HG03520 (cell line): ENCODE measurements around the gene RNF212B.

ENCODE experiments used
- ATAC-seq: cut with Tn5 transposase; IDR thresholded peaks from one replicate; pipeline ENCODE4 v1.9.1; 2021; ENCODE audit warnings: mild to moderate bottlenecking, moderate library complexity; ENCODE audit not compliant: unreplicated experiment

The RNF212B gene

GRCh38 chr14:23294734-23295561 lies 57.2 kb downstream of the RNF212B start:
- no peak for ATAC-seq

GRCh38 chr14:23296012-23296777 lies 58.5 kb downstream of the RNF212B start:
- ATAC-seq, result no peak

- ATAC-seq, result no peak
Observed at GRCh38 chr14:23297096-23297495, 59.4 kb downstream of the RNF212B start.

GRCh38 chr14:23297611-23298277 lies 60.0 kb downstream of the RNF212B start:
- no peak for ATAC-seq

DNA sequence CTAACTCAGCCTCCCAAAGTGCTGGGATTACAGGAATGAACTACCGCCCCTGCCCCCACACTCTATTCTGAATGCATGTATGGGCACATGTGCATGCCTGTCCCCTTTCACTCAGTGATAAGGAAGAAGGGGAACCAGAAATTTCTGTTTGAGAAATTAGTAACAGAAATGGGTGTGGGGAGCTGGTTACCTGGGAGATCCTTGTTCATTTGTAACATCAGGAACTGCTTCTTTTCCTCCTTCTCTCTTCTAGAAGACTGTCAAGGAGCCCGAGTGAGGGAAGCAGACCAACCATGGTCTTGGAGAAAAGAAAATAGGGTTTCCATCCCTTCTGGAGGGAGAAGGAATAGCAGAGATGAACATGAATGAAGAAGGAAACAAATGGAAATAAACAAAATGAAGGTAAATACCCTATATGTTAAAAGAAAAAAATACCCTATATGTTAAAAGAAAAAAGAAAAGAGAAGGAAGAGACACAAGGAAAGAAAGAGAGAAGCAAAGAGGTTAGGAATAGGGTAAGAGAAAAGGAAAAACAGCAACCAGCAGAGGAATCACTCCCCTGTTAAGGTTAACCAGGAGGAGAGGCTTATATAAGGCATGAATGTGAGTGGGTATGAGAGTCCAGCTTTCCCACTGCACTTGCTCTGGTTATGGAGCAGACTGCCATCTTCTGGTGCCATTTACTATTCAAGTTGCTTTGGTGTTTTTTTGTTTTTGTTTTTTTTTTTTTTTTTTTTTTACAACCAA lies 61.6 kb downstream of the RNF212B start:
- no peak for ATAC-seq

DNA sequence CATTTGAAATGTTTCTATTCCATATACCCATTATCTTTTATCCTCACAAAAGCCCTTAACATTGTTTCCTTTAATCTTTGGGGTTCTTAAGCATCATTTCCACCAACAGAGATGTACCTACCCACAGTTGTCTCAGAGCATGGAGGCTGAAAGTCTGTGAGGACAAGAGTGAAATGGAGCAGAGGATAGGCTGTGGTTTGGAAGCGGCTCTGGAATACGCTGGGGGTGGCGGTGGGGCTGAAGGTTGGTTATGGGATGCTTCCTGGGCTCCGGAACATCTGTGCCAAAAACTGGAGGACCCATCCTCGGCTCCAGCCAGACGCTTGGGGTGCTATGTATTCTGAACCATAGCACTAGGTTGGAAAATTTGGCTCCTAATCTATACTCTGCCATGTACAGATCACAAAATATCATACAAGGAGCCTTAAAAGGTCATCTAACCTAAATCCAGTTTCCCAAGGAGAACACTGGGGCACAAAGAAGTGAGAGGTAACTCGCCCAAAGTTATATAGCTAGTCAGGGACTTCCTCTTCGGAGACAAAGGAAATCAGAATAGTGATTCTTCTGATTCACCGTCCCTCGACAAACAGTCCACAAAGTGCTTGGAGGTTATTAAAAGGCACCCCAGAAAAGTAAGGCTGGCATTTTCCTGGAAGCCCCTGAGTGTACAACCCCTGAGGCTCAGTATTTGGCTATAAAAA lies 62.4 kb downstream of the RNF212B start:
- no peak for ATAC-seq

GRCh38 chr14:23300687-23301223 lies 63.0 kb downstream of the RNF212B start:
- ATAC-seq, result no peak

DNA sequence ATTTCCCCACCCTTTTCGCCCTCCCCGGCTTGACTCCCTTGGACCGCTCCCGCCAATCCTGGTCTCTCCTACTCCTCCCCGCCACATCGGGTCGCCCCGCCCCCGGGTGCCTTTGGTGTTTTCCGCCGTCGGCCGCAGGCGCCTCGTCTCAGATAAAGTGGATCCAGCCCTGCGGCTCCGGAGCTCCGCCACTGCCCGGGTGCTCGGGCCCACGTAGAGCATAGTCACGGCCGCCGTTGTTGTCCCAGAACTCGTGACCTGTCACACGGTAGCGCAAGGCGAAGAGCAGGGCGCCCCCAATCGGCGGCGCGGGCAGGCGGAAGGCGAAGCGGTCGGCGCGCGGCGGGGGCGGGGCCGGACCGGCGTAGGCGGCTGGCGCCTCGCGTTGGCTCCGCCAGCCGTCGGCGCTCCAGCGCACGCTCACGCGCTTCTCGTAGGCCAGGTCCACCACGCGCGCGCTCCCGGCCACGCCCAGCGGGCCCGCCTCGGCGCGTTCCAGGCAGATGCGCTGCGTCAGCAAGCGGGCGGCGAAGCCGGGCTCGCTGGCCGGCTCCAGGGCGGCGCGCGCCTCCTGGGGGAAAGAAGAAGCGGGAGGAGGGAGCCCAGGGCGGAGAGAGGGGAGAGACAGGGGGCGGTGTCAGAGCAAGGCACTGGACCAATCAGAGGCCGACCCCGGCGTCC lies 63.7 kb downstream of the RNF212B start:
- peak; percentile 71 for ATAC-seq

DNA sequence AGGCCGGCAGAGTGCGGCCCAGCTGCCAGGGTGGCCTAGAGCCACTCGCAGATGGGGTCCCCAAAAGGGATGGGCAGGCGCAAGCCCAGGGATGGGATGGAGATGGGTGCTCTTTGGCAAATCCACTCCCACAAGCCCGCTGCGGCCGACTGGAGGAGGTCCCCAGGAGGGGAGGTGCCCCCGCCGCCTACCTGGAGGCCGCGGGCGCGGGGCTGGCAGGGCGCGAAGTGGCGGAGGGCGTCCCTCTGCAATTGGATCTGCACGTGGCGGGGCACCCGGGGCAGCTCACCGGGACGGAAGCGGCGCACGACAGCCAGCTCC lies 64.2 kb downstream of the RNF212B start:
- peak; percentile 7 for ATAC-seq

DNA sequence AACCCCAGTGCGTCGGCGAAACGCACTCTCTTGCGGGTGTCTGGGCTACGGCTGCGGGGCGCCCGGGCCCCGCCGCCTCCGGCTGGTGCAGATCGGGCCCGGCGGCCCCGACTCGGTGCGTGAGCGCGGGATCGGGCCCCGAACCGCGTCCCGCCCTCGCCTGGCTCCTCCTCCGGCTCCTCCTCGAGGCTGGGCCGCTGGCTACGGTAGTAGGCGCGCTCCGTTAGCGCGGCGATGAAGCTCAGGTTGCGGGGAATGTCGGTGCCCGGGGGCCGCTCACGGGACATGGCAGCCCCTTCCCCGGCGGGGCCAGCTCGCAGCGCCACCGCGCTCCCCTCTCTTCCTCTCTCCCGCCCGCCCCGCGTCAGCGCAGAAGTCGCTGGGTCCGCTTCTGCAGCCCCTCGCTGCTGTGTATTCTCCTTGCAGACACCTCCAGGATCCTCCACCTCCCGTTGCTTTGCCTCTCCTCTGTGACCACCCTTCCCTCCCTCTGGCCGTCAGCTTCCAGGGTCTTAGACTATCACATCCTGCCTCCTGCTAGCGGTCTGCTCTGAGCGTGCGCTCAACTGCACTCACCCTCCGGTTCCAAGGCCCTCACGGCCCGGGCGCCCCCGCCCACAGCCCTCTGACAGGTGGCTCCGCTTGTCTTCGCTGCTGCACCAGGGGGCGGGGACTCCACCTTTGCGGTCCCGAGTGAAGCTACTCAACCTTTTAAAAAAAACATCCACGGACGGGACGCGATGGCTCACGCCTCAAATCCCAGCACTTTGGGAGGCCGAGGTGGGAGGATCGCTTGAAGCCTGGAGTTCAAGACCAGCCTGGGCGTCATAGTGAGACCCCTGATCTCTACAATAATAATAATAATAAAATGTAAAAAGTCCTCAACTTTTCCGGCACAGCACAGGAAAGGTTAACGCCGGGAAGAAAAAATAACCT lies 64.8 kb downstream of the RNF212B start, which contains the start of gene PPP1R3E:
PPP1R3E (minus strand) TSS at position 570 of the 936 bp plus-strand sequence; CDS start at position 287, 283 bp downstream.
- ATAC-seq, result peak; percentile 35

DNA sequence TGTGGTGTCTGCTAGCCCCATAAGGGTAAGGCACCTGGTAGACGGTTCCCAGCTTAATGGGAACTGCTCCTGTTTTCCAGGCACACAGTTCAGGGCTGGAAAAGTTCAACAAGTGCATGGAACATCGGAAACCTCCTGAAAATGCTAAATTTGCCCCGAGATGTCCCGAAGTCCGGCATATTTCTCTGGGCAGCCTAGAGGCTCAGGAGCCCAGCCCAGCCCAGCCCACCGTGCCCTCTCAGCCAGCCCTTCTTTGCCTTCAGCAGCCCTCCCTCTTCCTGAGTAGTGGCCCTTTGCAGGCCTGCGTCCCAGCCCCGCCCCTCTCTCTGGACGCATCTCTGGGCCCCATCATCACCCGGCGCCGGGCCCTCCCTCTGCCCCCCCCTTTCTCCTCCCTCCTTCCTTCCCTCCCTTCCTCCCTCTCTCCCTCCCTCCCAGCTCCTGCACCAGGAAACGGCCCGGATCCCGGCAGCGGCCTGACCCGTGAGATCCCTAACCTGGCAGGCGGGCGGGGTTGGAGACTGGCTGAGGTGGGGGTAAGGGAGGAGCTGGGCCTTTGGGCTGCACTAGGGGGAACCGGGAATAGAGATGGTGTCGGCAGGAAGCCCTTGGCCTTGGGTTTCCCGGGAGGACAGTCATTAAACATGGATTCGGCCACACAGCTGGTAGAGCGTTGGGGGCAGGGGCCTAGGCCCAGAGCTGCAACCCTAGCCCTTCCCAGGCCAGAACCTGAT lies 68.8 kb downstream of the RNF212B start, which contains the start of gene BCL2L2:
BCL2L2 (plus strand) TSS at position 422 of the 734 bp plus-strand sequence. CDS start 935 bp downstream, outside the sequence.
- ATAC-seq, result no peak

DNA sequence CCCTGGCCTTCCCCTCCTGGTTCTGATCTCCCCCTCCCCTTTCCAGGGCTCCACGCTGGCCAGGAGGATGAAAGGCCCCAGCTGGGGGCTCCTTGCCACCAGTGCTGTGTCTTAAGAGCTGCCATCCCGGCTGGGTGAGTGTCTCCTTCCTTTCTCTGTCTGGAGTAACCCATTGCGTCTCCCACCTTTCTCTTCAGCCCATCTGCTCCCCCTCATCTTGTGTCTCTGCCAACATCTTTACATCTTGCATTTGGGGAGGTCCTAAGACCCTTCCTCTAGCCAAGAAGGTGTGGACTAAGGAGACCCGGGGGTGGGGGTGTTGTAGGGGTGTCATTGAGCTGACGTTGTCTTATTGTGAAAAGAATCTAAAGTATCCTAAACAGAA lies 69.4 kb downstream of the RNF212B start:
- no peak for ATAC-seq

- ATAC-seq, result no peak
Observed at GRCh38 chr14:23307687-23308644, 70.2 kb downstream of the RNF212B start.

- no peak for ATAC-seq
Observed at GRCh38 chr14:23308721-23309445, 71.1 kb downstream of the RNF212B start.

GRCh38 chr14:23310546-23310945 lies 72.8 kb downstream of the RNF212B start:
- ATAC-seq, result no peak

DNA sequence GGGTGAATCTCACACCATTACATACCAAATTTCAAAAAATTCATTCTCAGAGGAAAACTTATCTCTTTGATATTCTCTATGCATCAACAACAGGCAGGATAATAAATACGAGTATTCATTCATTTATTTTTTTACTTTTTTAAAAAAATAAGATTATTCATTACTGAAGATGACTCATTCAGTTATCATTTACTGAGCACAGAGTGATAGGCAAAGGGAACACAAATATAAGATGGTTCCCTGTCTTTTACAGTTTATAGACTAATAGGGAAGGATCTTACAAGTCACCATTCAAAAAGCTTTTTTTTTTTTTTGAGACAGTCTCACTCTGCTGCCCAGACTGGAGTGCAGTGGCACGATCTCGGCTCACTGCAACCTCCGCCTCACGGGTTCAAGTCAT lies 78.6 kb downstream of the RNF212B start:
- no peak for ATAC-seq
